Choroid plexus epithelial cell (primary cell): ENCODE measurements around the gene ADAMTS4.
"Not testable (repeated sequence)": the region's sequence is repeated elsewhere in the genome, so short reads cannot be mapped to it uniquely, and the experiment has no call there.

Experiments
- DNase-seq: peaks from one replicate; pipeline ENCODE4 v3.0.0-alpha.2; 2010; ENCODE audit warnings: low read depth
- H3K4me3 ChIP-seq: 2 replicates; pipeline ENCODE4 v1.5.1; 2011; ENCODE audit warnings: low read depth, mild to moderate bottlenecking, control low read depth, low read length, moderate library complexity
- TF ChIP-seq, protein P1 (sequence below): conservative IDR thresholded peaks from 2 replicates; pipeline ENCODE4 v1.5.1; 2011; ENCODE audit warnings: low read depth, mild to moderate bottlenecking, control low read depth, inconsistent platforms, low read length, moderate library complexity

Gene ADAMTS4

DNA sequence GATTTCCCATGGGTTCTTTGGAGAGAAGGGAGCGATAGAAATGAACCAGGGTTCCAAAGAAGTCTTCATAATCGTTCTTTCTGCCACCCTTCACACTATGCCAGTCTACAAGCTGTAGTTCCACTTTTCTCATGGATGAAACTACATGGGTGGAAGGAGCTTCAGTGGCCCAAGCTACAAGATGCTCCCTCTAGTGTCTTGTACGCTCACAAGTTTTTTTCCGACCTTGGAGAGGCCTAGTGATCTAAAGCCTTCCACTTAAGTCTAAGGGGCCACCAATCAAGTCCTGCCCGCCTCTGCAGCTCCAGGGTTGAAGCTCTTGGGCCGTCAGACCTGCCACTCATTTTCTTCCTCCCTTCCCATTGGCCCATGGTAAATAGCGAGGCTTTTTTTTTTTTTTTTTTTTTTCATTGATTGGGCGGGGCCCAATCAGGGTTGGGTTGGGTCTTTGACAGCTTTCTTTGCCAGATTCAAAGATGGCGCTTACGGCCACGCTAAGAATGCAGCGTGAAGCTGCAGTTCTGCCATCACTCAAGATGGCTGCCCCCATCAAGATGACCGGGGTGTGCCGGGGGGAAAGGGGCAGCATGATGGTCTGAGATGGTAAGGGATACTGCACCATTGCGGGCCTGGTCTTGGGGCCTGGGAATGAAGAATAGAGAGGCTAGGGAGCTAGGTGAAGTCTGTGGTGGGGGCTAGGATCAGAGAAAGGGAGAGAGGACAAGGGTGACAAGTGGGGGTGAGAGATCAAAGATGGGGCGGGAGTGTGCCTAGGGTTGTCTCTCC is 26.9 kb upstream of the ADAMTS4 start, which contains the start of gene TOMM40L:
Gene TOMM40L, plus strand, starts transcription at position 527 of the 786 bp plus-strand sequence. CDS start 430 bp downstream, outside the sequence.
- peak; percentile 100 for DNase-seq
- TF ChIP-seq, protein P1, sequence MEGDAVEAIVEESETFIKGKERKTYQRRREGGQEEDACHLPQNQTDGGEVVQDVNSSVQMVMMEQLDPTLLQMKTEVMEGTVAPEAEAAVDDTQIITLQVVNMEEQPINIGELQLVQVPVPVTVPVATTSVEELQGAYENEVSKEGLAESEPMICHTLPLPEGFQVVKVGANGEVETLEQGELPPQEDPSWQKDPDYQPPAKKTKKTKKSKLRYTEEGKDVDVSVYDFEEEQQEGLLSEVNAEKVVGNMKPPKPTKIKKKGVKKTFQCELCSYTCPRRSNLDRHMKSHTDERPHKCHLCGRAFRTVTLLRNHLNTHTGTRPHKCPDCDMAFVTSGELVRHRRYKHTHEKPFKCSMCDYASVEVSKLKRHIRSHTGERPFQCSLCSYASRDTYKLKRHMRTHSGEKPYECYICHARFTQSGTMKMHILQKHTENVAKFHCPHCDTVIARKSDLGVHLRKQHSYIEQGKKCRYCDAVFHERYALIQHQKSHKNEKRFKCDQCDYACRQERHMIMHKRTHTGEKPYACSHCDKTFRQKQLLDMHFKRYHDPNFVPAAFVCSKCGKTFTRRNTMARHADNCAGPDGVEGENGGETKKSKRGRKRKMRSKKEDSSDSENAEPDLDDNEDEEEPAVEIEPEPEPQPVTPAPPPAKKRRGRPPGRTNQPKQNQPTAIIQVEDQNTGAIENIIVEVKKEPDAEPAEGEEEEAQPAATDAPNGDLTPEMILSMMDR: peak; percentile 82
- H3K4me3 ChIP-seq: peak within 1 kb of the TSS; percentile 94

DNA sequence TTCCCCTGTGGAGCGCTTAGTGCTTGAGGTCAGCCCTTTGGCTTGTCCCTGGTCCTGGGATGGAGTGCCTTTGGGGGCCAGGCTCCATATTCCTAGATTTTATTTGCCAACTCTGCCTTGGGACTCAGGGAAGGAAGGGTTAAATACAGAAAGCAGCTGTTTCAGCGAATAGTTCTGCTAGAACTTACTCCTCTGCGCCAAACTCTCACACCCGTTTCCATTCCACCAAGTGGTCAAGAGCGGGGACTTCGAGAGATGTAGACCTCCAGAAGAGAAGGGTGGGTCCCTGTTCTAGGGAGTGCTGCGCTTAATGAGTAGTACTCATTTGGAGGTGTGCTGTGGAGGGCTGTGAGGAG is 26.3 kb upstream of the ADAMTS4 start:
- H3K4me3 ChIP-seq: no peak overlapping the region
- no peak for DNase-seq

DNA sequence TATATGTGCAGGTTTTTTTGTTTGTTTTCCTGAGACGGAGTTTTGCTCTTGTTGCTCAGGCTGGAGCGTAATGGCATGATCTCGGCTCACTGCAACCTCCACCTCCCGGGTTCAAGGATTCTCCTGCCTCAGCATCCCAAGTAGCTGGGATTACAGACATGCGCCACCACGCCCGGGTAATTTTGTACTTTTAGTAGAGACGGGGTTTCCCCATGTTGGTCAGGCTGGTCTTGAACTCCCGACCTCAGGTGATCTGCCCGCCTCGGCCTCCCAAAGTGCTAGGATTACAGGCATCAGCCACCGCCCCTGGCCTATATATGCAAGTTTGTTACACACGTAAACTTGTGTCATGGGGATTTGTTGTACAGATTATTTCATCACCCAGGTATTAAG is 25.8 kb upstream of the ADAMTS4 start:
- H3K4me3 ChIP-seq, DNase-seq: not testable (repeated sequence)

More for the DNA sequence above, 26.3 kb upstream of the ADAMTS4 start:
- TF ChIP-seq, protein P1: no peak

- TF ChIP-seq, protein P1: no peak
- no peak for DNase-seq
- H3K4me3 ChIP-seq: no peak overlapping the region
Measured at GRCh38 chr1:161223805-161224694, 25.2 kb upstream of the ADAMTS4 start.

DNA sequence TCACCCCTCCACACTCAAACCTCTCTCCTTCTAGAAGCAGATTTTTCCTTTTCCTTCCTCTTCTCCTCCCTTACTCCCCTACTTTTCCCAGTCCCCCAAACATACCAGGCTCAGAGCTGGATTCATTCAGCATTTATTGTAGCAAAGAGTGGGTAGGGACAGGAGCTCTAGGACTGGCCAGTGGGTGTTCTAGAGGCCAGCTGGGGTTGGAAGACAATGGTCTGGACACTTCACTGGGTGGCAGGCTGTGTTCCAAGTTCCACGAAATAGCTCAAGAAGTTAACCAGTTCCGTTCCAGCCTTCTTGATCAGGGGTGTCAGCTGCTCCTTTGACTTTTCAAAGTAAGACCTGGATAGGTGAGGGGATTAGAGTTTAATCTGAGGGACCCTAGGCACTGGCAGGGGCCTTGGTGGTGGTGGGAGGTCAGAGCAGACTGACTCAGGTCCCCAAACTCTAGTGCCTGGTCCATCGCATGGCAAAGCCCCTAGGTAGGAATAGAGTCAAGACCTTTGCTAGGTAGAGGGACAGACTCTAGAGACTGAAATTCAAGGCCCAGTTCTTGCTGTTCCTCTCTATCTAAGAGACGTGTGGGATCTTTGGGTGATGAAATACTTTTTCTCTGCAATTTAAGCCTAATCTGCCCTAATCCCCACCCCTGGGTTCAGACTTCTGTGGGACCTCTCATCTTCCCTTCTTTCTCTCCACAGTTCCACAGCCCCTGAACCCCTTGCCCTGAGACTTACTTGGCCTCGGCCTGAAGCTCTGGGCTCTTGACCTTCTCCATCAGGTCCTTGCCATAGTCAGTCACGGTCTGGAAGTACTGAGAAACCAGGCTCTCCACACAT is 23.5 kb upstream of the ADAMTS4 start:
- no peak for DNase-seq
- TF ChIP-seq, protein P1: no peak
- no peak overlapping the region for H3K4me3 ChIP-seq

GRCh38 chr1:161220002-161220401 is 21.1 kb upstream of the ADAMTS4 start:
- no peak for DNase-seq
- TF ChIP-seq, protein P1: no peak
- no peak overlapping the region for H3K4me3 ChIP-seq
